ENCODE results near the gene GPR142. TPM values are rescaled to one million over a fixed set of nuclear protein-coding genes. Genes with fewer than 3 reads are reported as not detected.
A peak's percentile ranks its signal among the peaks of the same experiment; 100 is the strongest.

Gene GPR142
- total RNA-seq, 1 experiment from 2014 or later = 0.33 TPM

DNA sequence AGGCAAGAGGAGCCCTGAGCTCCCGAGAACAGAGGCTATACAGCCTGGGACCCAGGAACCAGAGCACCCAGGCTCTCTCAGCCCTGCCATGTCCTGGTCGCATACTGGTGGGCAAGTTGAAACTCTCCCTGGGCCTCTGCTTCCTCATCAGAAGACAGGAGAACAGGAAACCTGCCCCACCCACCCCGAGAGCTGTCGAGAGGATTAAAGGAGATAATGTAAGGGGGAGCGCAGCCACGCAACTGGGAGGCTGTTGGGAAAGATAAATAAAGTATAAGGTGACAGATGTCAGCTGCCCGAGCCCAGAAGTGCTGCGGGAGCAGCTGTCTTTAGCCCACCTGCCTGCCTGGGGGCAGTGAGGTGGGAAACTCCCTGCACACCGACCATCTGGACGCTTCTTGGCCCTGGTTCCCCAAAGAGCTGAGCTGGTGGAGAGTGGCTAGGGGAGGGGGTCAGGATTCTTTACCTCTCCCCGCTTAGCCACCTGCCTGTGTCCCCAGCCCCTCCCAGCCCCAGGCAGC lies 34.5 kb upstream of the GPR142 start:
- Histone ChIP-seq H3K4ac (ENCODE audit: low read depth, low read length) (no peak overlapping the region), H2AFZ (ENCODE audit: low read length) (no peak overlapping the region), H3K23me2 (ENCODE audit: insufficient read length, low read depth, low read length, poor library complexity, severe bottlenecking) (no peaks in the 10 kb centered on the region), H2BK5ac (ENCODE audit: insufficient read length, low read length) (no peak overlapping the region), H3K23ac (ENCODE audit: insufficient read length, low read depth, low read length) (no peak overlapping the region), H3K9ac (ENCODE audit: extremely low read depth, insufficient read length, low read length) (no peak overlapping the region), H4K20me1 (ENCODE audit: control insufficient read depth, insufficient read depth, insufficient read length) (no peaks in the 10 kb centered on the region), H3K4me2 (ENCODE audit: insufficient read depth, insufficient read length, low read length) (no peak overlapping the region), H3K79me1 (ENCODE audit: insufficient read depth, low read depth, low read length, poor library complexity, severe bottlenecking) (no peaks in the 10 kb centered on the region), H2BK120ac (ENCODE audit: low read depth, low read length, poor library complexity, severe bottlenecking) (no peak overlapping the region), H3K18ac (ENCODE audit: insufficient read length, low read depth, low read length) (no peak overlapping the region), H3K79me2 (ENCODE audit: insufficient read depth, low read length) (no peaks in the 10 kb centered on the region), H3K9me3 (ENCODE audit: control insufficient read depth, low read depth, low read length) (no peaks in the 10 kb centered on the region), H3K4me1 (ENCODE audit: insufficient read depth, low read length) (no peaks in the 10 kb centered on the region), H4K8ac (replicated peaks; ENCODE audit: insufficient read length, low read depth, low read length) (no peak overlapping the region), H2BK15ac (ENCODE audit: low read depth, low read length) (no peak overlapping the region), H2AK5ac (ENCODE audit: insufficient read length, low read length) (no peak overlapping the region), H4K5ac (ENCODE audit: insufficient read length, low read depth, low read length) (no peak overlapping the region), H3K27ac (ENCODE audit: insufficient read length, low read depth, low read length) (no peak overlapping the region), H3T11ph (ENCODE audit: low read length) (no peak overlapping the region), H2BK20ac (ENCODE audit: low read depth, low read length, poor library complexity, severe bottlenecking) (no peak overlapping the region), H3K27me3 (ENCODE audit: insufficient read depth, low read length) (no peaks in the 10 kb centered on the region), H3K56ac (ENCODE audit: insufficient read length, low read depth, low read length) (no peak overlapping the region), H3K14ac (ENCODE audit: insufficient read depth, low read length) (no peak overlapping the region), H4K91ac (ENCODE audit: insufficient read length, low read depth, low read length) (no peak overlapping the region), H2BK12ac (ENCODE audit: insufficient read length, low read depth, low read length) (no peak overlapping the region)
- Mint-ChIP-seq H3K27me3 (ENCODE audit: low read depth) (peaks cover 46% of the 10 kb centered on the region), H3K9me3 (no peaks in the 10 kb centered on the region), H3K36me3 (ENCODE audit: insufficient read depth in 1 of 3, low read depth in 3 of 3) (no peaks in the 10 kb centered on the region), H3K27ac (peak overlapping the region in 2 of 3 experiments; percentile 36 to 52; a peak in 1 of 7 replicates), H3K4me1 (peaks cover 53 to 60% of the 10 kb centered on the region in 2 experiments), H3K4me3 (0 out of 5 replicates have a peak overlapping the region, but pooled peaks of 1 of the 2 experiments have one; percentile 26)
- no peak for DNase-seq
- WGBS (ENCODE audit: extremely low coverage, insufficient read length, low lambda C conversion rate) = no CpG with 5 or more reads among the region's 11 CpGs
- TF ChIP-seq, protein P1, sequence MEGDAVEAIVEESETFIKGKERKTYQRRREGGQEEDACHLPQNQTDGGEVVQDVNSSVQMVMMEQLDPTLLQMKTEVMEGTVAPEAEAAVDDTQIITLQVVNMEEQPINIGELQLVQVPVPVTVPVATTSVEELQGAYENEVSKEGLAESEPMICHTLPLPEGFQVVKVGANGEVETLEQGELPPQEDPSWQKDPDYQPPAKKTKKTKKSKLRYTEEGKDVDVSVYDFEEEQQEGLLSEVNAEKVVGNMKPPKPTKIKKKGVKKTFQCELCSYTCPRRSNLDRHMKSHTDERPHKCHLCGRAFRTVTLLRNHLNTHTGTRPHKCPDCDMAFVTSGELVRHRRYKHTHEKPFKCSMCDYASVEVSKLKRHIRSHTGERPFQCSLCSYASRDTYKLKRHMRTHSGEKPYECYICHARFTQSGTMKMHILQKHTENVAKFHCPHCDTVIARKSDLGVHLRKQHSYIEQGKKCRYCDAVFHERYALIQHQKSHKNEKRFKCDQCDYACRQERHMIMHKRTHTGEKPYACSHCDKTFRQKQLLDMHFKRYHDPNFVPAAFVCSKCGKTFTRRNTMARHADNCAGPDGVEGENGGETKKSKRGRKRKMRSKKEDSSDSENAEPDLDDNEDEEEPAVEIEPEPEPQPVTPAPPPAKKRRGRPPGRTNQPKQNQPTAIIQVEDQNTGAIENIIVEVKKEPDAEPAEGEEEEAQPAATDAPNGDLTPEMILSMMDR (conservative IDR thresholded peaks at IDR 0.05) = no peak
